Measurements from ENCODE around the gene KIF21B. TPM values are rescaled to one million over a fixed set of nuclear protein-coding genes. Genes with fewer than 3 reads are reported as not detected.

The KIF21B gene
- total RNA-seq, 1 experiment from 2014 or later: 0.60 TPM

GRCh38 chr1:201044119-201044518 is 20.6 kb upstream of the KIF21B start:
- Histone ChIP-seq H3K4me3 (ENCODE audit: low read depth, low read length, poor library complexity, severe bottlenecking) (no peak overlapping the region), H3K4me1 (ENCODE audit: insufficient read depth, low read length, poor library complexity, severe bottlenecking) (no peaks in the 10 kb centered on the region), H3K9me3 (ENCODE audit: low read depth, low read length, poor library complexity, severe bottlenecking) (no peaks in the 10 kb centered on the region), H3K27me3 (replicated peaks; ENCODE audit: insufficient read depth, low read depth, low read length, poor library complexity) (peaks cover 6% of the 10 kb centered on the region), H3K36me3 (ENCODE audit: insufficient read depth, low read length, poor library complexity, severe bottlenecking) (no peaks in the 10 kb centered on the region), H3K27ac (ENCODE audit: low read depth, low read length, poor library complexity, severe bottlenecking) (no peak overlapping the region)
- BruUV-seq (replicated peaks): no TSS peak
- POLR2A ChIA-PET (ENCODE audit: low non-redundant PET): no interaction called here
- intact Hi-C loops (cut with micrococcal nuclease; ENCODE audit: unreplicated experiment): loop anchor here (5.0 kb wide), 2 partner anchors 417 to 487 kb away; no protein-coding TSS in a partner anchor
- CTCF ChIA-PET: no interaction called here
- TF ChIP-seq CTCF (conservative IDR thresholded peaks at IDR 0.05; ENCODE audit: low read depth, low read length): no peak
- no peak for TF ChIP-seq EZH2 (IDR thresholded peaks at IDR 0.05; ENCODE audit: borderline replicate concordance, low read depth, low read length, poor library complexity, severe bottlenecking)
- no peak for DNase-seq (ENCODE audit: low spot score)

- peak; percentile 82 for DNase-seq (ENCODE audit: low spot score)
- Histone ChIP-seq H3K36me3 (ENCODE audit: insufficient read depth, low read length, poor library complexity, severe bottlenecking) (no peaks in the 10 kb centered on the region), H3K27ac (ENCODE audit: low read depth, low read length, poor library complexity, severe bottlenecking) (no peak overlapping the region), H3K4me1 (ENCODE audit: insufficient read depth, low read length, poor library complexity, severe bottlenecking) (no peaks in the 10 kb centered on the region), H3K9me3 (ENCODE audit: low read depth, low read length, poor library complexity, severe bottlenecking) (no peaks in the 10 kb centered on the region), H3K4me3 (ENCODE audit: low read depth, low read length, poor library complexity, severe bottlenecking) (no peak overlapping the region), H3K27me3 (replicated peaks; ENCODE audit: insufficient read depth, low read depth, low read length, poor library complexity) (no peaks in the 10 kb centered on the region)
- no TSS peak for BruUV-seq (replicated peaks)
- intact Hi-C loops (cut with micrococcal nuclease; ENCODE audit: unreplicated experiment): loop anchor here (1.0 to 5.0 kb wide), 3 partner anchors 64 to 486 kb away; no protein-coding TSS in a partner anchor
- CTCF ChIA-PET: interaction anchor here (0.5 to 1.4 kb wide), 8 partner anchors 50 to 1476 kb away, joined by 3 to 17 read pairs (median 4); no protein-coding TSS in a partner anchor
- TF ChIP-seq CTCF (conservative IDR thresholded peaks at IDR 0.05; ENCODE audit: low read depth, low read length): peak; percentile 96
- no peak for TF ChIP-seq EZH2 (IDR thresholded peaks at IDR 0.05; ENCODE audit: borderline replicate concordance, low read depth, low read length, poor library complexity, severe bottlenecking)
- POLR2A ChIA-PET (ENCODE audit: low non-redundant PET): no interaction called here
Observed at GRCh38 chr1:201042779-201043461, 19.4 kb upstream of the KIF21B start.

- ChIA-PET CTCF (no interaction called here), POLR2A (ENCODE audit: low non-redundant PET) (no interaction called here)
- no peaks in the 10 kb centered on the region for H3K4me1 ChIP-seq (ENCODE audit: insufficient read depth, low read length, poor library complexity, severe bottlenecking)
- no TSS peak for BruUV-seq (replicated peaks)
- no peak overlapping the region for H3K27ac ChIP-seq (ENCODE audit: low read depth, low read length, poor library complexity, severe bottlenecking)
- no peaks in the 10 kb centered on the region for H3K27me3 ChIP-seq (replicated peaks; ENCODE audit: insufficient read depth, low read depth, low read length, poor library complexity)
- no peak overlapping the region for H3K4me3 ChIP-seq (ENCODE audit: low read depth, low read length, poor library complexity, severe bottlenecking)
- H3K9me3 ChIP-seq (ENCODE audit: low read depth, low read length, poor library complexity, severe bottlenecking): no peaks in the 10 kb centered on the region
- intact Hi-C loops (cut with micrococcal nuclease; ENCODE audit: unreplicated experiment): loop anchor here (5.0 kb wide), 2 partner anchors 414 to 484 kb away; no protein-coding TSS in a partner anchor
- no peaks in the 10 kb centered on the region for H3K36me3 ChIP-seq (ENCODE audit: insufficient read depth, low read length, poor library complexity, severe bottlenecking)
- no peak for DNase-seq (ENCODE audit: low spot score)
- TF ChIP-seq CTCF (conservative IDR thresholded peaks at IDR 0.05; ENCODE audit: low read depth, low read length) (no peak), EZH2 (IDR thresholded peaks at IDR 0.05; ENCODE audit: borderline replicate concordance, low read depth, low read length, poor library complexity, severe bottlenecking) (no peak)
Observed at GRCh38 chr1:201041011-201041410, 17.5 kb upstream of the KIF21B start.

All from A673 (cell line).